Testis (tissue), 2 donors: Measurements from ENCODE around the gene UPK2.

Experiments
- POLR2A ChIP-seq: fragments of 450-650 bp; IDR thresholded peaks from one replicate; pipeline ENCODE4 v1.6.1; 2017; ENCODE audit warnings: antibody characterized with exemption, mild to moderate bottlenecking, moderate library complexity
- TF ChIP-seq, protein P1 (sequence below), 3 experiments: fragments of 450-650 bp in 2 of 3; fragments of 200-600 bp in 1 of 3; sonication (generic) in 1 of 3; IDR thresholded peaks; one replicate each; pipeline ENCODE4 v1.5.1; 2016 to 2019; ENCODE audit warnings: antibody characterized with exemption in 3 of 3, mild to moderate bottlenecking in 2 of 3, moderate library complexity in 1 of 3

GRCh38 chr11:118929501-118930093, 26.5 kb upstream of the UPK2 start:
- no peak for TF ChIP-seq POLR2A
- TF ChIP-seq, protein P1, sequence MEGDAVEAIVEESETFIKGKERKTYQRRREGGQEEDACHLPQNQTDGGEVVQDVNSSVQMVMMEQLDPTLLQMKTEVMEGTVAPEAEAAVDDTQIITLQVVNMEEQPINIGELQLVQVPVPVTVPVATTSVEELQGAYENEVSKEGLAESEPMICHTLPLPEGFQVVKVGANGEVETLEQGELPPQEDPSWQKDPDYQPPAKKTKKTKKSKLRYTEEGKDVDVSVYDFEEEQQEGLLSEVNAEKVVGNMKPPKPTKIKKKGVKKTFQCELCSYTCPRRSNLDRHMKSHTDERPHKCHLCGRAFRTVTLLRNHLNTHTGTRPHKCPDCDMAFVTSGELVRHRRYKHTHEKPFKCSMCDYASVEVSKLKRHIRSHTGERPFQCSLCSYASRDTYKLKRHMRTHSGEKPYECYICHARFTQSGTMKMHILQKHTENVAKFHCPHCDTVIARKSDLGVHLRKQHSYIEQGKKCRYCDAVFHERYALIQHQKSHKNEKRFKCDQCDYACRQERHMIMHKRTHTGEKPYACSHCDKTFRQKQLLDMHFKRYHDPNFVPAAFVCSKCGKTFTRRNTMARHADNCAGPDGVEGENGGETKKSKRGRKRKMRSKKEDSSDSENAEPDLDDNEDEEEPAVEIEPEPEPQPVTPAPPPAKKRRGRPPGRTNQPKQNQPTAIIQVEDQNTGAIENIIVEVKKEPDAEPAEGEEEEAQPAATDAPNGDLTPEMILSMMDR (IDR thresholded peaks at IDR 0.05) = no peak
